Hepatocyte (in vitro differentiated cells): ENCODE results near the gene MON1A. TPM values are rescaled to one million over a fixed set of nuclear protein-coding genes. Genes with fewer than 3 reads are reported as not detected.
A peak's percentile ranks its signal among the peaks of the same experiment; 100 is the strongest.

ENCODE experiments used
- DNase-seq: peaks from one replicate; pipeline ENCODE4 v3.0.0-alpha.2; 2016; ENCODE audit warnings: low spot score
- H2AFZ ChIP-seq: fragments of 200-600 bp; sonication (generic); 2 replicates; pipeline ENCODE4 v1.6.0; 2016; ENCODE audit warnings: antibody characterized with exemption, mild to moderate bottlenecking
- H3K27ac ChIP-seq: fragments of 200-600 bp; sonication (generic); 2 replicates; pipeline ENCODE4 v1.5.1; 2016; ENCODE audit warnings: mild to moderate bottlenecking
- H3K27me3 ChIP-seq: fragments of 200-600 bp; sonication (generic); 2 replicates; pipeline ENCODE4 v1.6.1; 2016
- H3K36me3 ChIP-seq: fragments of 200-600 bp; sonication (generic); replicated peaks from 2 replicates; pipeline ENCODE4 v1.5.1; 2016; ENCODE audit warnings: low read depth; ENCODE audit not compliant: insufficient read depth
- H3K4me1 ChIP-seq: fragments of 200-600 bp; sonication (generic); 2 replicates; pipeline ENCODE4 v1.5.1; 2016; ENCODE audit warnings: mild to moderate bottlenecking, moderate library complexity; ENCODE audit not compliant: insufficient read depth
- H3K4me2 ChIP-seq: fragments of 200-600 bp; sonication (generic); 2 replicates; pipeline ENCODE4 v1.6.0; 2016
- H3K4me3 ChIP-seq: fragments of 200-600 bp; sonication (generic); 2 replicates; pipeline ENCODE4 v1.5.1; 2016; ENCODE audit warnings: mild to moderate bottlenecking
- H3K79me2 ChIP-seq: fragments of 200-600 bp; sonication (generic); 2 replicates; pipeline ENCODE4 v1.6.0; 2017; ENCODE audit warnings: mild to moderate bottlenecking
- H3K9me2 ChIP-seq: fragments of 200-600 bp; sonication (generic); replicated peaks from 2 replicates; pipeline ENCODE4 v1.6.0; 2017; ENCODE audit warnings: mild to moderate bottlenecking; ENCODE audit not compliant: insufficient read depth
- H3K9me3 ChIP-seq: fragments of 200-600 bp; sonication (generic); 2 replicates; pipeline ENCODE4 v1.5.1; 2016; ENCODE audit warnings: low read depth, mild to moderate bottlenecking
- H4K20me1 ChIP-seq: fragments of 200-600 bp; sonication (generic); 2 replicates; pipeline ENCODE4 v1.6.0; 2016; ENCODE audit warnings: mild to moderate bottlenecking; ENCODE audit not compliant: insufficient read depth, poor library complexity, severe bottlenecking
- CTCF ChIP-seq: fragments of 200-600 bp; sonication (generic); IDR thresholded peaks from 2 replicates; pipeline ENCODE4 v1.5.1; 2016; ENCODE audit warnings: antibody characterized with exemption, mild to moderate bottlenecking; ENCODE audit not compliant: poor library complexity
- EZH2 ChIP-seq: fragments of 200-600 bp; sonication (generic); IDR thresholded peaks from 2 replicates; pipeline ENCODE4 v1.6.1; 2016; ENCODE audit warnings: antibody characterized with exemption, mild to moderate bottlenecking, borderline replicate concordance
- EZH2phosphoT487 ChIP-seq: fragments of 200-600 bp; sonication (generic); IDR thresholded peaks from one replicate; pipeline ENCODE4 v1.6.1; 2018; ENCODE audit warnings: antibody characterized with exemption, mild to moderate bottlenecking, low read depth, moderate library complexity; ENCODE audit not compliant: unreplicated experiment, severe bottlenecking
- WGBS: methylation state at CpG from one replicate; pipeline ENCODE4 v1.1.6; 2016; ENCODE audit warnings: low lambda C conversion rate; ENCODE audit errors: missing lambda C conversion rate; 5-methylcytosine and 5-hydroxymethylcytosine counted together
- polyA plus RNA-seq: library from polyadenylated mRNA; unstranded; fragments of >200 nt; fragmentation: Nextera tagmentation; extraction: Ambion mirVana; gene quantifications from 2 replicates; pipeline ENCODE4 v1.2.1, GENCODE V29; 2016
- total RNA-seq: library from RNA; depleted of rRNA; stranded (reverse); fragments of >200 nt; gene quantifications from 2 replicates; pipeline ENCODE4 v1.2.3, GENCODE V29; 2014

MON1A gene
- total and polyA plus RNA-seq, 2 experiments from 2014 or later, result 9.5 to 10.7 TPM

GRCh38 chr3:49968346-49968745 is 38.7 kb upstream of the MON1A start:
- H3K4me2 ChIP-seq, result no peak overlapping the region
- no peak overlapping the region for H2AFZ ChIP-seq
- H3K27ac ChIP-seq, result no peak overlapping the region
- H3K4me3 ChIP-seq, result no peak overlapping the region
- no peak for DNase-seq
- H4K20me1 ChIP-seq, result peaks cover 19% of the 10 kb centered on the region
- TF ChIP-seq EZH2 (no peak), EZH2phosphoT487 (no peak), CTCF (no peak)
- peaks cover 68% of the 10 kb centered on the region for H3K79me2 ChIP-seq
- no peaks in the 10 kb centered on the region for H3K27me3 ChIP-seq
- no peaks in the 10 kb centered on the region for H3K9me2 ChIP-seq
- H3K4me1 ChIP-seq, result no peaks in the 10 kb centered on the region
- 85% methylated on average over 8 of the region's 8 CpGs for WGBS
- no peaks in the 10 kb centered on the region for H3K9me3 ChIP-seq
- no peaks in the 10 kb centered on the region for H3K36me3 ChIP-seq

- no peak for DNase-seq
- 83% methylated on average over 6 of the region's 6 CpGs for WGBS
- no peak for TF ChIP-seq EZH2
- no peak for TF ChIP-seq CTCF
- TF ChIP-seq EZH2phosphoT487, result no peak
- no peaks in the 10 kb centered on the region for H3K9me3 ChIP-seq
- no peaks in the 10 kb centered on the region for H3K9me2 ChIP-seq
- H3K27me3 ChIP-seq, result no peaks in the 10 kb centered on the region
- H3K36me3 ChIP-seq, result no peaks in the 10 kb centered on the region
- no peak overlapping the region for H3K4me2 ChIP-seq
- H4K20me1 ChIP-seq, result peaks cover 19% of the 10 kb centered on the region
- no peak overlapping the region for H2AFZ ChIP-seq
- H3K4me3 ChIP-seq, result no peak overlapping the region
- peaks cover 79% of the 10 kb centered on the region for H3K79me2 ChIP-seq
- H3K4me1 ChIP-seq, result no peaks in the 10 kb centered on the region
- peak overlapping the region; percentile 28 for H3K27ac ChIP-seq
Measured at GRCh38 chr3:49967291-49967690, 37.7 kb upstream of the MON1A start.

DNA sequence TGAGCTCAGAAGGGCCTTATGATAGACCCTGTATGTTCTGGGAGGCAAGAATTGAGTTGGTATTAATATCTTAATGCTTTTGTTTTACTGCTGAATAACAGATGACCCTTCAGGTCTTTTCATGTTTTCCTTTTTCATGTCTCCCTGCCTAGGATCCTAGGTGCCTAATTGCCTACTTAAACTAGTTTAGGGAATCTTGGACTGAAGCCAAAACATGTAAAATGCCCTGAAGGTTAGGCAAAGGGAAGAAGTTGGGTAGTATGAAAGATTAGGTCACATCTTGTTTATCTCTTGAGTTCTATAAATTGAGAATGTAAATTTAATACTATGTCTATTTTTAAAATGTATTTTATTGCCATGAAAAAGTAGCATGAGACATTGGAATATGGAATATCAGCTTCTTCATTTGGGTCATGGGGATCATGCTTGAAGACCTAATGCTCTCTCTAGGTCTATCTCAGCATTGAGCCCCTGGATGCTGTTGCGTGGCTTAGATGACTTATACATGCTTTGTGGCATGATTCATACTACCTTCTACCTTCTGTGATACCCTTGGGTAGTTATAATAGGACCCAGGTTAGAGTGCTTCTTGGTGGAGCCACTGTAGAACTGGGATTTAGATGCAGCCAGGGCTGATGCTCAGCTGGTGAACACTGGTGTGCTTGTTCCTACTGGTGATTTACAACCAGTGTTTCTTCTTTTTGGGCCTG is 36.8 kb upstream of the MON1A start:
- Histone ChIP-seq H4K20me1 (peaks cover 23% of the 10 kb centered on the region), H3K4me3 (no peak overlapping the region), H3K4me2 (no peak overlapping the region), H3K9me2 (no peaks in the 10 kb centered on the region), H3K79me2 (peaks cover 88% of the 10 kb centered on the region), H2AFZ (no peak overlapping the region), H3K9me3 (no peaks in the 10 kb centered on the region), H3K27me3 (no peaks in the 10 kb centered on the region), H3K27ac (no peak overlapping the region), H3K36me3 (no peaks in the 10 kb centered on the region), H3K4me1 (no peaks in the 10 kb centered on the region)
- no peak for DNase-seq
- no peak for TF ChIP-seq EZH2
- no peak for TF ChIP-seq EZH2phosphoT487
- WGBS, result 100% methylated on average over 1 of the region's 1 CpG

DNA sequence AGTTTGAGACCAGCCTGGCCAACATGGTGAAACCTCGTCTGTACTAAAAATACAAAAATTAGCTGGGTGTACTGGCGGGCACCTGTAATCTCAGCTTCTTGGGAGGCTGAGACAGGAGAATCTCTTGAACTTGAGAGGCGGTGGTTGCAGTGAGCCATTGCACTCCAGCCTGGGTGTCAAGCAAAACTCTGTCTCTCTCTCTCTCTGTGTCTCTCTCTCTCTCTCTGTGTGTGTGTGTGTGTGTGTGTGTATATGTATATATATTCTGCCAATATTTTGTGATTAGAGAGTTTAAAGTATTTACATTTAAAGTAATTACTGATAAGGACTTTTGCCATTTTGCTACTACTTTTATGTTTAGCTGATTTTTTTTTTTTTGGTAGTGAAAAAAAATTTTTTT is 26.0 kb upstream of the MON1A start:
- no peak overlapping the region for H2AFZ ChIP-seq
- no peak overlapping the region for H3K27ac ChIP-seq
- H3K9me2 ChIP-seq, result no peaks in the 10 kb centered on the region
- WGBS, result 98% methylated on average over 3 of the region's 3 CpGs
- H3K79me2 ChIP-seq, result peaks cover 95% of the 10 kb centered on the region
- TF ChIP-seq CTCF (no peak), EZH2 (no peak), EZH2phosphoT487 (no peak)
- H3K27me3 ChIP-seq, result no peaks in the 10 kb centered on the region
- no peak overlapping the region for H3K4me2 ChIP-seq
- H3K9me3 ChIP-seq, result no peaks in the 10 kb centered on the region
- no peak overlapping the region for H3K4me3 ChIP-seq
- no peak for DNase-seq
- H3K4me1 ChIP-seq, result peaks cover 6% of the 10 kb centered on the region
- H3K36me3 ChIP-seq, result no peaks in the 10 kb centered on the region
- H4K20me1 ChIP-seq, result peaks cover 69% of the 10 kb centered on the region
